Measurements from ENCODE around the gene NDUFAF2. TPM values are rescaled to one million over a fixed set of nuclear protein-coding genes. Genes with fewer than 3 reads are reported as not detected.

The NDUFAF2 gene
- total RNA-seq, 2 experiments from 2014 or later = 48.5 to 48.8 TPM

GRCh38 chr5:61142811-61143210 lies 197.8 kb downstream of the NDUFAF2 start:
- no peaks in the 10 kb centered on the region for H3K27me3 Mint-ChIP-seq
- H3K4me1 Mint-ChIP-seq = no peaks in the 10 kb centered on the region
- peaks cover 11% of the 10 kb centered on the region for H3K36me3 Mint-ChIP-seq
- no peak overlapping the region for H3K4me3 Mint-ChIP-seq
- H3K9me3 Mint-ChIP-seq = peaks cover 9% of the 10 kb centered on the region
- no peak for DNase-seq
- no peak overlapping the region for H3K27ac Mint-ChIP-seq

GRCh38 chr5:61148515-61148914 lies 203.5 kb downstream of the NDUFAF2 start:
- no peak for DNase-seq
- peaks cover 25% of the 10 kb centered on the region for H3K9me3 Mint-ChIP-seq
- peaks cover 43% of the 10 kb centered on the region for H3K36me3 Mint-ChIP-seq
- no peak overlapping the region for H3K4me3 Mint-ChIP-seq
- H3K27me3 Mint-ChIP-seq = no peaks in the 10 kb centered on the region
- no peak overlapping the region for H3K27ac Mint-ChIP-seq
- no peaks in the 10 kb centered on the region for H3K4me1 Mint-ChIP-seq

GRCh38 chr5:61151893-61152292 lies 206.9 kb downstream of the NDUFAF2 start:
- H3K4me3 Mint-ChIP-seq = no peak overlapping the region
- H3K9me3 Mint-ChIP-seq = peaks cover 32% of the 10 kb centered on the region
- peaks cover 64% of the 10 kb centered on the region for H3K36me3 Mint-ChIP-seq
- H3K27me3 Mint-ChIP-seq = no peaks in the 10 kb centered on the region
- H3K27ac Mint-ChIP-seq = no peak overlapping the region
- no peaks in the 10 kb centered on the region for H3K4me1 Mint-ChIP-seq
- no peak for DNase-seq

GRCh38 chr5:61159070-61159469 lies 214.1 kb downstream of the NDUFAF2 start:
- peaks cover 18% of the 10 kb centered on the region for H3K9me3 Mint-ChIP-seq
- DNase-seq = no peak
- no peak overlapping the region for H3K27ac Mint-ChIP-seq
- no peak overlapping the region for H3K4me3 Mint-ChIP-seq
- no peaks in the 10 kb centered on the region for H3K27me3 Mint-ChIP-seq
- peaks cover 88% of the 10 kb centered on the region for H3K36me3 Mint-ChIP-seq
- H3K4me1 Mint-ChIP-seq = peaks cover 26% of the 10 kb centered on the region

GRCh38 chr5:61159836-61160235 lies 214.8 kb downstream of the NDUFAF2 start:
- Mint-ChIP-seq H3K9me3 (peaks cover 12% of the 10 kb centered on the region), H3K27me3 (no peaks in the 10 kb centered on the region), H3K4me3 (no peak overlapping the region), H3K27ac (peak overlapping the region; percentile 17), H3K36me3 (peaks cover 84% of the 10 kb centered on the region), H3K4me1 (peaks cover 26% of the 10 kb centered on the region)
- DNase-seq = no peak

GRCh38 chr5:61160497-61160896 lies 215.5 kb downstream of the NDUFAF2 start:
- no peak for DNase-seq
- H3K4me1 Mint-ChIP-seq = peaks cover 26% of the 10 kb centered on the region
- H3K27me3 Mint-ChIP-seq = no peaks in the 10 kb centered on the region
- H3K36me3 Mint-ChIP-seq = peaks cover 78% of the 10 kb centered on the region
- H3K27ac Mint-ChIP-seq = peak overlapping the region; percentile 44
- H3K9me3 Mint-ChIP-seq = peaks cover 7% of the 10 kb centered on the region
- H3K4me3 Mint-ChIP-seq = peak overlapping the region; percentile 71

- Mint-ChIP-seq H3K27me3 (no peaks in the 10 kb centered on the region), H3K36me3 (peaks cover 63% of the 10 kb centered on the region), H3K27ac (peak within 1 kb of the TSS; percentile 98), H3K4me3 (peak within 1 kb of the TSS; percentile 98), H3K9me3 (peaks cover 5% of the 10 kb centered on the region), H3K4me1 (peaks cover 26% of the 10 kb centered on the region)
- DNase-seq = peak; percentile 86
Observed at GRCh38 chr5:61162010-61162831, 217.2 kb downstream of the NDUFAF2 start, which contains the start of gene SMIM15. SMIM15 (minus strand) TSS chr5:61162468; CDS start chr5:61160171, 2,297 bp downstream.

GRCh38 chr5:61162832-61163567 lies 218.0 kb downstream of the NDUFAF2 start:
- peaks cover 26% of the 10 kb centered on the region for H3K4me1 Mint-ChIP-seq
- H3K36me3 Mint-ChIP-seq = peaks cover 56% of the 10 kb centered on the region
- no peak for DNase-seq
- peak overlapping the region; percentile 98 for H3K4me3 Mint-ChIP-seq
- H3K27ac Mint-ChIP-seq = peak overlapping the region; percentile 98
- H3K27me3 Mint-ChIP-seq = no peaks in the 10 kb centered on the region
- H3K9me3 Mint-ChIP-seq = peaks cover 5% of the 10 kb centered on the region

- H3K9me3 Mint-ChIP-seq = peaks cover 3% of the 10 kb centered on the region
- H3K27ac Mint-ChIP-seq = no peak overlapping the region
- no peak overlapping the region for H3K4me3 Mint-ChIP-seq
- no peaks in the 10 kb centered on the region for H3K27me3 Mint-ChIP-seq
- H3K4me1 Mint-ChIP-seq = peaks cover 24% of the 10 kb centered on the region
- DNase-seq = no peak
- H3K36me3 Mint-ChIP-seq = peaks cover 48% of the 10 kb centered on the region
Observed at GRCh38 chr5:61163905-61164304, 218.9 kb downstream of the NDUFAF2 start.

- Mint-ChIP-seq H3K36me3 (peaks cover 18% of the 10 kb centered on the region), H3K9me3 (peaks cover 3% of the 10 kb centered on the region), H3K4me3 (no peak overlapping the region), H3K27ac (no peak overlapping the region), H3K4me1 (peaks cover 8% of the 10 kb centered on the region), H3K27me3 (no peaks in the 10 kb centered on the region)
- DNase-seq = no peak
Observed at GRCh38 chr5:61167382-61167781, 222.4 kb downstream of the NDUFAF2 start.

- Mint-ChIP-seq H3K4me1 (no peaks in the 10 kb centered on the region), H3K27ac (no peak overlapping the region), H3K36me3 (peaks cover 6% of the 10 kb centered on the region), H3K27me3 (no peaks in the 10 kb centered on the region), H3K9me3 (no peaks in the 10 kb centered on the region), H3K4me3 (no peak overlapping the region)
- DNase-seq = no peak
Observed at GRCh38 chr5:61168951-61169350, 223.9 kb downstream of the NDUFAF2 start.

GRCh38 chr5:61171479-61171878 lies 226.5 kb downstream of the NDUFAF2 start:
- Mint-ChIP-seq H3K27me3 (no peaks in the 10 kb centered on the region), H3K9me3 (no peaks in the 10 kb centered on the region), H3K4me3 (no peak overlapping the region), H3K27ac (no peak overlapping the region), H3K36me3 (no peaks in the 10 kb centered on the region), H3K4me1 (no peaks in the 10 kb centered on the region)
- no peak for DNase-seq

GRCh38 chr5:61176631-61177030 lies 231.6 kb downstream of the NDUFAF2 start:
- Mint-ChIP-seq H3K4me3 (no peak overlapping the region), H3K9me3 (no peaks in the 10 kb centered on the region), H3K27me3 (peaks cover 4% of the 10 kb centered on the region), H3K36me3 (no peaks in the 10 kb centered on the region), H3K27ac (no peak overlapping the region), H3K4me1 (peaks cover 3% of the 10 kb centered on the region)
- DNase-seq = no peak

GRCh38 chr5:61177070-61177469 lies 232.1 kb downstream of the NDUFAF2 start:
- H3K9me3 Mint-ChIP-seq = no peaks in the 10 kb centered on the region
- no peak overlapping the region for H3K4me3 Mint-ChIP-seq
- H3K36me3 Mint-ChIP-seq = no peaks in the 10 kb centered on the region
- H3K27ac Mint-ChIP-seq = no peak overlapping the region
- DNase-seq = no peak
- H3K4me1 Mint-ChIP-seq = peaks cover 3% of the 10 kb centered on the region
- H3K27me3 Mint-ChIP-seq = peaks cover 4% of the 10 kb centered on the region

GRCh38 chr5:61177716-61178115 lies 232.7 kb downstream of the NDUFAF2 start:
- DNase-seq = no peak
- Mint-ChIP-seq H3K9me3 (no peaks in the 10 kb centered on the region), H3K36me3 (no peaks in the 10 kb centered on the region), H3K27me3 (peaks cover 4% of the 10 kb centered on the region), H3K27ac (no peak overlapping the region), H3K4me3 (no peak overlapping the region), H3K4me1 (peaks cover 5% of the 10 kb centered on the region)

Measured in activated naive CD8-positive, alpha-beta T cell treated with anti-CD3 and anti-CD28 coated beads for 36 hours (primary cell).